AG10803 (cell line): ENCODE results near the gene PARD3B.

Experiments used
- DNase-seq: peaks from one replicate; pipeline ENCODE4 v3.0.0; 2010; ENCODE audit warnings: low read depth
- H3K4me3 ChIP-seq: 2 replicates; pipeline ENCODE4 v1.5.1; 2011; ENCODE audit warnings: mild to moderate bottlenecking, low read length, control low read depth
- CTCF ChIP-seq: conservative IDR thresholded peaks from 2 replicates; pipeline ENCODE4 v1.5.1; 2011; ENCODE audit warnings: mild to moderate bottlenecking, low read length, control low read depth, inconsistent platforms

The PARD3B gene

GRCh38 chr2:205411558-205411957 is 866.3 kb downstream of the PARD3B start:
- peak; percentile 40 for DNase-seq
- H3K4me3 ChIP-seq, result no peak overlapping the region
- no peak for TF ChIP-seq CTCF

GRCh38 chr2:205424326-205424725 is 879.1 kb downstream of the PARD3B start:
- no peak for TF ChIP-seq CTCF
- DNase-seq, result no peak
- H3K4me3 ChIP-seq, result no peak overlapping the region

GRCh38 chr2:205425102-205425501 is 879.8 kb downstream of the PARD3B start:
- no peak for DNase-seq
- no peak overlapping the region for H3K4me3 ChIP-seq
- no peak for TF ChIP-seq CTCF

GRCh38 chr2:205427112-205427511 is 881.8 kb downstream of the PARD3B start:
- no peak for TF ChIP-seq CTCF
- H3K4me3 ChIP-seq, result no peak overlapping the region

GRCh38 chr2:205428811-205429210 is 883.5 kb downstream of the PARD3B start:
- no peak overlapping the region for H3K4me3 ChIP-seq
- DNase-seq, result no peak
- TF ChIP-seq CTCF, result no peak

More at GRCh38 chr2:205427112-205427511, 881.8 kb downstream of the PARD3B start:
- DNase-seq, result peak; percentile 43

GRCh38 chr2:205435970-205436369 is 890.7 kb downstream of the PARD3B start:
- no peak for TF ChIP-seq CTCF
- DNase-seq, result no peak
- H3K4me3 ChIP-seq, result no peak overlapping the region

- peak; percentile 34 for DNase-seq
- no peak for TF ChIP-seq CTCF
- H3K4me3 ChIP-seq, result no peak overlapping the region
Observed at GRCh38 chr2:205438241-205438640, 893.0 kb downstream of the PARD3B start.
